ENCODE results near the gene PLBD1. TPM values are rescaled to one million over a fixed set of nuclear protein-coding genes. Genes with fewer than 3 reads are reported as not detected.

Gene PLBD1
- total RNA-seq, 1 experiment from 2014 or later = 75.3 TPM

DNA sequence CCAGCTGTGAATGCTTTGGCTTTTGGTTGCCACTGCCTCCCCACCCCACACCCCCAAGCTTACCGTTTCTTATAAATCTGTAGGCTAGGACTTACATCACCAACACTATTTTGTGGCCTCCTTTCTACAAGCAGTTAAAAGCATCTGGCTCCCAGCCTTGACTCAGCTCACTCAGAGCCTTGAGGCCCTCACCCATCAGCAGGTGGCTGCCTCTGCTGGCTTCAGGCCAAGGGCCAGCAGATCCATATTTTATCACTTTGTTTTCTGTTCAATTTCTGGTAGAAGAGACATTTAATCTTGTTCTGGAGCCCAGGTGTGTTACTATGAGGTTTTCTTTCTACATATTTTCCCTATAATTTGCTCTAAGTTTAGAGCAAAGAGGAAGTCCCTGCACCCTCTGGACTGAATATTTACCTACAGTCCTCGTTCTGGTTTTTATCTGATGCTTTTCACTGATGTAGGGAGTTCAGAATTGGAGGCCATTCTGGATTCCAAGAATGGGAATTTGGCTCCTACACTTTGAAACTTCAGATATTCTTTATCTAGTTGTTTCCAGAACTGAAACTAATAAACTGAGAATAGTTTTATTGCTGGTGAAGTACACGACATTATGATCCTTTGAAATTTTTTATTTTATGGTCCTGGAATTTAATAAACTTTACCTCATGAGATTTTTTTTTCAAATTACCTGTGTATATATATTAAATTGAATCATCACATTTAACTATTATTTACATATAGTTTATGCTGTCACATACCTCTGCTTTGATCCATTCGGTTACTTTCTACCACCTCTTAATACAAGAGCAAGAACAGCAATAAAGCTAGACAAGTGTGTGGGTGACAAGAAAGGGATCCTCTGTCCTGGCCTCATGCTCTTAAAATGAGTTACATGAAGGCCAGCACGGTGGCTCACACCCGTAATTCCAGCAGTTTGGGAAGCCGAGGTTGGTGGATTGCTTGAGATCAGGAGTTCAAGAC is 22.2 kb downstream of the PLBD1 start:
- no peaks in the 10 kb centered on the region for H3K27me3 Mint-ChIP-seq (ENCODE audit: unreplicated experiment)
- no peak overlapping the region for H3K4me3 Mint-ChIP-seq (ENCODE audit: low read depth, unreplicated experiment)
- no peak overlapping the region for H3K27ac Mint-ChIP-seq (ENCODE audit: unreplicated experiment)
- no peaks in the 10 kb centered on the region for H3K9me3 Mint-ChIP-seq (ENCODE audit: low read depth, unreplicated experiment)
- no TSS peak for BruUV-seq (replicated peaks)
- H3K4me1 Mint-ChIP-seq (ENCODE audit: low read depth, unreplicated experiment) = no peaks in the 10 kb centered on the region
- DNase-seq = no peak
- intact Hi-C loops (cut with micrococcal nuclease; ENCODE audit: unreplicated experiment) = no loop called here
- peaks cover 10% of the 10 kb centered on the region for H3K36me3 Mint-ChIP-seq (ENCODE audit: insufficient read depth, unreplicated experiment)
- TF ChIP-seq, protein P1, sequence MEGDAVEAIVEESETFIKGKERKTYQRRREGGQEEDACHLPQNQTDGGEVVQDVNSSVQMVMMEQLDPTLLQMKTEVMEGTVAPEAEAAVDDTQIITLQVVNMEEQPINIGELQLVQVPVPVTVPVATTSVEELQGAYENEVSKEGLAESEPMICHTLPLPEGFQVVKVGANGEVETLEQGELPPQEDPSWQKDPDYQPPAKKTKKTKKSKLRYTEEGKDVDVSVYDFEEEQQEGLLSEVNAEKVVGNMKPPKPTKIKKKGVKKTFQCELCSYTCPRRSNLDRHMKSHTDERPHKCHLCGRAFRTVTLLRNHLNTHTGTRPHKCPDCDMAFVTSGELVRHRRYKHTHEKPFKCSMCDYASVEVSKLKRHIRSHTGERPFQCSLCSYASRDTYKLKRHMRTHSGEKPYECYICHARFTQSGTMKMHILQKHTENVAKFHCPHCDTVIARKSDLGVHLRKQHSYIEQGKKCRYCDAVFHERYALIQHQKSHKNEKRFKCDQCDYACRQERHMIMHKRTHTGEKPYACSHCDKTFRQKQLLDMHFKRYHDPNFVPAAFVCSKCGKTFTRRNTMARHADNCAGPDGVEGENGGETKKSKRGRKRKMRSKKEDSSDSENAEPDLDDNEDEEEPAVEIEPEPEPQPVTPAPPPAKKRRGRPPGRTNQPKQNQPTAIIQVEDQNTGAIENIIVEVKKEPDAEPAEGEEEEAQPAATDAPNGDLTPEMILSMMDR (IDR thresholded peaks at IDR 0.05; ENCODE audit: unreplicated experiment) = no peak
- CTCF ChIA-PET = no interaction called here

DNA sequence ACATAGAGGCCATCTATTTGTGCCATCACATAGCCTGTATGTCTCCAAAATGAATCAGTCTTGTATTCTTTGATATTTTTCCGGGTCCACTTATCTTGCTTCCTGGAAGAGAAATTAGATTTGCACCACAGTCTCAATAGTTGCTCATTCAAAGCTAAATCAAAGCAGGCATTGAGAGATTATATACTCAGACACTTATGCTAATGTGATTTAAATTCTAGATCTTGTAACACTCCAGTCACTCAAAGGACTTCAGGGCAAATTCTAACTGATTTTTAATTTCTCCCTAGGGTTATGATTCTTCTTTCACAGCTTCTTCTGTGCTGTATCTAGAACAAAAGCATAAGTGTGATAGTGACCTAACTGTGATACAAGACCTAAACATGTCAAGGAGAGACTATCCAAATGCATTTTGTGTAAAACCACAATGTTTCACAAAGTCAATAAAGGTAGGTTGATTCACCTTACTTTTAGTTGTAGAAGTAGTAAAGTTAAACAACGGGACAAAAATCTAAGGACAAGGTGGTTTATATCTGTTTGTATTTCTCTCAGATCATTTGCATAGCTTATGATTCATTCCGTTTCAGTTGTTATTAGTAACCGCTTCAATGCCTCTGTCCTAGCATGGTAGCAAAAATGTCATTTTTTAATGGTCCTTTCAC is 26.8 kb downstream of the PLBD1 start:
- CTCF ChIA-PET = interaction anchor here (0.6 kb wide), 1 partner anchor 139 kb away, joined by 3 read pairs; no protein-coding TSS in a partner anchor
- Mint-ChIP-seq H3K27me3 (ENCODE audit: unreplicated experiment) (no peaks in the 10 kb centered on the region), H3K9me3 (ENCODE audit: low read depth, unreplicated experiment) (no peaks in the 10 kb centered on the region), H3K4me1 (ENCODE audit: low read depth, unreplicated experiment) (no peaks in the 10 kb centered on the region), H3K4me3 (ENCODE audit: low read depth, unreplicated experiment) (no peak overlapping the region), H3K27ac (ENCODE audit: unreplicated experiment) (no peak overlapping the region), H3K36me3 (ENCODE audit: insufficient read depth, unreplicated experiment) (no peaks in the 10 kb centered on the region)
- intact Hi-C loops (cut with micrococcal nuclease; ENCODE audit: unreplicated experiment) = no loop called here
- DNase-seq = no peak
- BruUV-seq (replicated peaks) = no TSS peak
- TF ChIP-seq, protein P1 (IDR thresholded peaks at IDR 0.05; ENCODE audit: unreplicated experiment) = no peak

DNA sequence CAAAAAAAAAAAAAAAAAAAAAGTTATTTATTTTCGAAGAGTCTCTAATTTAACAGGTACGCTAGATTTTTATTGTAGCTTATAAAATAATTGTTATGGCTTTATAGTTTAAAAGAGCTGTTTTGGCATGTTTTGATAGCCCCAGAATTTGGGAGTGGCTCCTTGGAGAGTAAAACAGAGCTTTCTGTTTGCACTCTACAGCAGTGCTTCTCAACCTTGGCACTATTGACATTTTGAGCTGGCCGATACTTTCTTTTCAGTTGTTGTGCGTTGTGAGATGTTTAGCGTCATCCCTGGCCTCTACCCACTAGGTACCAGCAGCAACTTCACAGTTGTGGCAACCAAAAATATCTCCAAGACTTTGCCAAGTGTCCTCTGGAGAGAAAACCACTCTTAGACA is 30.6 kb downstream of the PLBD1 start:
- Mint-ChIP-seq H3K27ac (ENCODE audit: unreplicated experiment) (no peak overlapping the region), H3K4me1 (ENCODE audit: low read depth, unreplicated experiment) (no peaks in the 10 kb centered on the region), H3K36me3 (ENCODE audit: insufficient read depth, unreplicated experiment) (peaks cover 9% of the 10 kb centered on the region), H3K4me3 (ENCODE audit: low read depth, unreplicated experiment) (no peak overlapping the region), H3K27me3 (ENCODE audit: unreplicated experiment) (no peaks in the 10 kb centered on the region), H3K9me3 (ENCODE audit: low read depth, unreplicated experiment) (no peaks in the 10 kb centered on the region)
- intact Hi-C loops (cut with micrococcal nuclease; ENCODE audit: unreplicated experiment) = no loop called here
- DNase-seq = no peak
- no TSS peak for BruUV-seq (replicated peaks)
- TF ChIP-seq, protein P1 (IDR thresholded peaks at IDR 0.05; ENCODE audit: unreplicated experiment) = no peak
- CTCF ChIA-PET = interaction anchor here (0.6 to 0.7 kb wide), 4 partner anchors 10 to 855 kb away, joined by 3 to 4 read pairs (median 3); no protein-coding TSS in a partner anchor

DNA sequence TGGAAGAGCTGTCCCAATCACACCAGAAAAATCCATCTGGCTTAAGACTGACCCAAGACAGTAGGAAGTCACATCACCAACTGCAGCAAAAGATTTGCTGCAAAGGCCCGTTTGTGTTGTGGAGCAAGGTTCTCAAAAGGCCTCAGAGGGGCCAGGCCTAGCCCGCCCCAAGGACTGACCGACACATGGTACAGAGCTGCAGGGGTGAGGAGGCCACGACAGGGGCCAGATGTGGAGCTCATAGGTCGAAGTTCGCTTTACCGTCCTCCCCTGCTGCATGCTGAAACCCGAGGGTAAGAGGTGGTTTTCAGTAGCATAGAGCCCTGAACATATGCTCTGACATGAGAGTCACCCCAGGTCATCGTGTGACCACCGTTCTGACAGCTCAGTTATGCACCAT is 35.5 kb downstream of the PLBD1 start:
- CTCF ChIA-PET = interaction anchor here (1.2 kb wide), 1 partner anchor 42 kb away, joined by 3 read pairs; no protein-coding TSS in a partner anchor
- Mint-ChIP-seq H3K4me3 (ENCODE audit: low read depth, unreplicated experiment) (no peak overlapping the region), H3K4me1 (ENCODE audit: low read depth, unreplicated experiment) (no peaks in the 10 kb centered on the region), H3K27me3 (ENCODE audit: unreplicated experiment) (no peaks in the 10 kb centered on the region), H3K36me3 (ENCODE audit: insufficient read depth, unreplicated experiment) (peaks cover 13% of the 10 kb centered on the region), H3K9me3 (ENCODE audit: low read depth, unreplicated experiment) (no peaks in the 10 kb centered on the region), H3K27ac (ENCODE audit: unreplicated experiment) (no peak overlapping the region)
- TF ChIP-seq, protein P1 (IDR thresholded peaks at IDR 0.05; ENCODE audit: unreplicated experiment) = no peak
- DNase-seq = no peak
- intact Hi-C loops (cut with micrococcal nuclease; ENCODE audit: unreplicated experiment) = no loop called here
- BruUV-seq (replicated peaks) = no TSS peak
